ENCODE results near the gene SPATA9. TPM values are rescaled to one million over a fixed set of nuclear protein-coding genes. Genes with fewer than 3 reads are reported as not detected.

SPATA9 gene
- total and polyA plus RNA-seq, 9 of the 15 experiments (the other 6 are each of a cell fraction or from before 2014, with no cell fraction given) = 0.16 to 5.5 (median 0.39) TPM; not detected in 3

DNA sequence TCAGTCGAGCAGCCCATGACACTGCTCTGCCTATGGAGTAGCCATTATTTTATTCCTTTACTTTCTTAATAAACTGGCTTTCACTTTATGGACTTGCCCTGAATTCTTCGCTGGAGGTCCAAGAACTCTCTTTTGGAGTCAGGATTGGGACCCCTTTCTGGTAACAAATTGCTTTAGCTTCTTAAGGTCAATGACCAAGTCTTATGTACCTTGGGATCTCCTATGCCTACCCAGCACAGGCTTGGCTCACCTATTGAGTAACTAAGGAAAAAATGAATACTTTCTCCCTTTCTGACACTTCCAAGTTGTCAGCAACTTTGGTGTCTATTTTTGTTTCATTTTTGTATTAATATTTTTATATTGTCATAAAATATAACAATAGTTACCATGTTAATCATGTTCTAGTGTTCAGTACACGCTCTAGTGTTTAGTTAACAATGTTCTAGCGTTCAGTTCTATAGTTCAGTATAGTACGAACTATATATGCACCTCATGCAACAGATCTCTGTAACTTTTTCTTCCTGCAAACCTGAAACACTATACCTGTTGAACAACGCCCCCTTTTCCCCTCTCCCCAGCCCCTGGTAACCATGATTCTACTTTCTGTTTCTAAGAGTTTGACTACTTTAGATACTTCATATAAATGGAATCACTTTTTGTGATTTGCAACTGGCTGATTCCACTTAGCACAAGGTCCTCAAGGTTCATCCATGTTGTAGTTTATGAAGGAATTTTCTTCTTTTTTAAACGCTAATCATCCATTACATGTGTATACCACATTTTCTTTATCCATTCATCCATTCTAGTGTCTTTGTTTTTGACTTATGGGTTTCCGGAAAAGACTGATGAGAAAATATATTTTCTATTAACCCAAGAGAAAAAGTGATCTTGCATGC lies 46.6 kb upstream of the SPATA9 start (continued):
- TF ChIP-seq, protein P1, sequence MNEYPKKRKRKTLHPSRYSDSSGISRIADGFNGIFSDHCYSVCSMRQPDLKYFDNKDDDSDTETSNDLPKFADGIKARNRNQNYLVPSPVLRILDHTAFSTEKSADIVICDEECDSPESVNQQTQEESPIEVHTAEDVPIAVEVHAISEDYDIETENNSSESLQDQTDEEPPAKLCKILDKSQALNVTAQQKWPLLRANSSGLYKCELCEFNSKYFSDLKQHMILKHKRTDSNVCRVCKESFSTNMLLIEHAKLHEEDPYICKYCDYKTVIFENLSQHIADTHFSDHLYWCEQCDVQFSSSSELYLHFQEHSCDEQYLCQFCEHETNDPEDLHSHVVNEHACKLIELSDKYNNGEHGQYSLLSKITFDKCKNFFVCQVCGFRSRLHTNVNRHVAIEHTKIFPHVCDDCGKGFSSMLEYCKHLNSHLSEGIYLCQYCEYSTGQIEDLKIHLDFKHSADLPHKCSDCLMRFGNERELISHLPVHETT (CRISPR knock-in tag; conservative IDR thresholded peaks at IDR 0.05 in 1 of 2, IDR thresholded peaks at IDR 0.05 in 1 of 2) = no peak
- TF ChIP-seq EZH2 (IDR thresholded peaks at IDR 0.05; ENCODE audit: borderline replicate concordance, low read depth, low read length) (no peak), ZNF766 (CRISPR knock-in tag; conservative IDR thresholded peaks at IDR 0.05) (no peak), HLTF (IDR thresholded peaks at IDR 0.05) (no peak), ZNF75A (CRISPR knock-in tag; IDR thresholded peaks at IDR 0.05) (no peak), CBFA2T2 (conservative IDR thresholded peaks at IDR 0.05) (no peak), TEAD2 (tag; IDR thresholded peaks at IDR 0.05) (no peak), ZNF764 (CRISPR knock-in tag; IDR thresholded peaks at IDR 0.05; ENCODE audit: low read depth) (no peak), SMARCA5 (IDR thresholded peaks at IDR 0.05) (no peak), ESRRB (CRISPR knock-in tag; IDR thresholded peaks at IDR 0.05; ENCODE audit: borderline replicate concordance) (no peak), HMG20A (CRISPR knock-in tag; conservative IDR thresholded peaks at IDR 0.05) (no peak), ELF2 (CRISPR knock-in tag; IDR thresholded peaks at IDR 0.05) (0 out of 2 replicates have a peak, but pooled peaks have one; percentile 24), TRIM28 (IDR thresholded peaks at IDR 0.05) (no peak; the same call in 1 of the 2 replicates), ZNF143 (CRISPR knock-in tag; IDR thresholded peaks at IDR 0.05) (no peak), ZNF140 (CRISPR knock-in tag; IDR thresholded peaks at IDR 0.05) (no peak), SIN3A (IDR thresholded peaks at IDR 0.05; ENCODE audit: borderline replicate concordance in 2 of 2, control insufficient read depth in 1 of 2, low read depth in 2 of 2, low read length in 2 of 2) (0 out of 4 replicates have a peak, but pooled peaks of 1 of the 2 experiments have one; percentile 63)
- TF ChIP-seq, protein P2, sequence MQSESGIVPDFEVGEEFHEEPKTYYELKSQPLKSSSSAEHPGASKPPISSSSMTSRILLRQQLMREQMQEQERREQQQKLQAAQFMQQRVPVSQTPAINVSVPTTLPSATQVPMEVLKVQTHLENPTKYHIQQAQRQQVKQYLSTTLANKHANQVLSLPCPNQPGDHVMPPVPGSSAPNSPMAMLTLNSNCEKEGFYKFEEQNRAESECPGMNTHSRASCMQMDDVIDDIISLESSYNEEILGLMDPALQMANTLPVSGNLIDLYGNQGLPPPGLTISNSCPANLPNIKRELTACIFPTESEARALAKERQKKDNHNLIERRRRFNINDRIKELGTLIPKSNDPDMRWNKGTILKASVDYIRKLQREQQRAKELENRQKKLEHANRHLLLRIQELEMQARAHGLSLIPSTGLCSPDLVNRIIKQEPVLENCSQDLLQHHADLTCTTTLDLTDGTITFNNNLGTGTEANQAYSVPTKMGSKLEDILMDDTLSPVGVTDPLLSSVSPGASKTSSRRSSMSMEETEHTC (IDR thresholded peaks at IDR 0.05) = no peak
- TF ChIP-seq, protein P3, sequence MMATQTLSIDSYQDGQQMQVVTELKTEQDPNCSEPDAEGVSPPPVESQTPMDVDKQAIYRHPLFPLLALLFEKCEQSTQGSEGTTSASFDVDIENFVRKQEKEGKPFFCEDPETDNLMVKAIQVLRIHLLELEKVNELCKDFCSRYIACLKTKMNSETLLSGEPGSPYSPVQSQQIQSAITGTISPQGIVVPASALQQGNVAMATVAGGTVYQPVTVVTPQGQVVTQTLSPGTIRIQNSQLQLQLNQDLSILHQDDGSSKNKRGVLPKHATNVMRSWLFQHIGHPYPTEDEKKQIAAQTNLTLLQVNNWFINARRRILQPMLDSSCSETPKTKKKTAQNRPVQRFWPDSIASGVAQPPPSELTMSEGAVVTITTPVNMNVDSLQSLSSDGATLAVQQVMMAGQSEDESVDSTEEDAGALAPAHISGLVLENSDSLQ (IDR thresholded peaks at IDR 0.05) = no peak
- TF ChIP-seq, protein P4, sequence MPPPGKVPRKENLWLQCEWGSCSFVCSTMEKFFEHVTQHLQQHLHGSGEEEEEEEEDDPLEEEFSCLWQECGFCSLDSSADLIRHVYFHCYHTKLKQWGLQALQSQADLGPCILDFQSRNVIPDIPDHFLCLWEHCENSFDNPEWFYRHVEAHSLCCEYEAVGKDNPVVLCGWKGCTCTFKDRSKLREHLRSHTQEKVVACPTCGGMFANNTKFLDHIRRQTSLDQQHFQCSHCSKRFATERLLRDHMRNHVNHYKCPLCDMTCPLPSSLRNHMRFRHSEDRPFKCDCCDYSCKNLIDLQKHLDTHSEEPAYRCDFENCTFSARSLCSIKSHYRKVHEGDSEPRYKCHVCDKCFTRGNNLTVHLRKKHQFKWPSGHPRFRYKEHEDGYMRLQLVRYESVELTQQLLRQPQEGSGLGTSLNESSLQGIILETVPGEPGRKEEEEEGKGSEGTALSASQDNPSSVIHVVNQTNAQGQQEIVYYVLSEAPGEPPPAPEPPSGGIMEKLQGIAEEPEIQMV (tag; conservative IDR thresholded peaks at IDR 0.05; ENCODE audit: low read depth) = no peak
- TF ChIP-seq, protein P5, sequence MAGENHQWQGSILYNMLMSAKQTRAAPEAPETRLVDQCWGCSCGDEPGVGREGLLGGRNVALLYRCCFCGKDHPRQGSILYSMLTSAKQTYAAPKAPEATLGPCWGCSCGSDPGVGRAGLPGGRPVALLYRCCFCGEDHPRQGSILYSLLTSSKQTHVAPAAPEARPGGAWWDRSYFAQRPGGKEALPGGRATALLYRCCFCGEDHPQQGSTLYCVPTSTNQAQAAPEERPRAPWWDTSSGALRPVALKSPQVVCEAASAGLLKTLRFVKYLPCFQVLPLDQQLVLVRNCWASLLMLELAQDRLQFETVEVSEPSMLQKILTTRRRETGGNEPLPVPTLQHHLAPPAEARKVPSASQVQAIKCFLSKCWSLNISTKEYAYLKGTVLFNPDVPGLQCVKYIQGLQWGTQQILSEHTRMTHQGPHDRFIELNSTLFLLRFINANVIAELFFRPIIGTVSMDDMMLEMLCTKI (IDR thresholded peaks at IDR 0.05; ENCODE audit: partially characterized antibody) = no peak
